ENCODE measurements around the gene CST9. TPM values are rescaled to one million over a fixed set of nuclear protein-coding genes. Genes with fewer than 3 reads are reported as not detected.

CST9 gene
- total and polyA plus RNA-seq, 9 of the 15 experiments (the other 6 are each of a cell fraction or from before 2014, with no cell fraction given), result not detected

DNA sequence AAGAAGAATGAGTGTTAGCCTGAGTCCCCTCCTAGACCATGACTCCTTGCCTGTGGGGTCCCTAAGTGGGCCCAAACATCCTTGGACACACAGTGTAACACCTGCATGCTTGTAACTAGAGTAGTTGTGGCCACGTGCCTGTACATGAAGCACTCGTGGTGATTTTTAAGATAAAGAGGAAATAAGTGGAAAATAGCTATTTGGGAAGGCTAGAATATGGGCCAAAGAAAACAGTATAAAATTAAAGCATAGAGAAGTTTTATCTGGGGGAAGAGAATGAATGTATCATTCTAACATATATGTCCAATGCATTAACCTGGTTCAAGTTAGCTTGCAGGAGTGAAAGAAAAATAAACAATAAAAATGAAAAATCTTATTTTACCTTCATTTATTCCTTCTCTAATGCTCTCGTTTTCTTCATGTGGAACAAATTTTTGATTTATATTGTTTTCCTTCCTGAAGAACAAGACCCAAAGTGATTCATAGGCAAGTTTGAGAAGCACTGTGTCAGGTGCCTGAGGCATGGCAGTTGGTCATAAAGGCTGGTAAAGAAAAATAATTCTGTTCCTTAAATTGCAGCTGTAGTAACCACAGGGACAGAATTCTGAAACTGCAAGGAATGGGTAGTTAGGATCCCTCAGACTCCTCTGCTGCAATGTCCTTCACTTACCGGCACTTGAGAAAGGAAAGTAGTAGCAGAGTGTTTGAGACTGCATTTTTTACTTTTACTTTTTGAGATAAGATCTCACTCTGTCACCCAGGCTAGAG is 40.6 kb upstream of the CST9 start:
- Histone ChIP-seq H3K9ac (ENCODE audit: insufficient read depth in 1 of 2, low read depth in 2 of 2, low read length in 2 of 2) (no peak overlapping the region), H2AFZ (ENCODE audit: low read depth, low read length) (no peak overlapping the region), H3K27ac (ENCODE audit: extremely low read depth, low read depth, low read length) (no peak overlapping the region), H3K27me3 (ENCODE audit: control insufficient read depth in 2 of 2, insufficient read depth in 2 of 2, low read length in 2 of 2) (no peaks in the 10 kb centered on the region), H3K9me3 (replicated peaks; ENCODE audit: control insufficient read depth, insufficient read depth, low read depth, low read length) (no peaks in the 10 kb centered on the region), H3K4me2 (ENCODE audit: insufficient read depth, low read length) (no peak overlapping the region), H3K36me3 (ENCODE audit: control insufficient read depth, insufficient read depth, low read length) (no peaks in the 10 kb centered on the region), H3K4me1 (replicated peaks in 1 of 2; ENCODE audit: control insufficient read depth in 2 of 2, insufficient read depth in 2 of 2, low read length in 2 of 2) (no peaks in the 10 kb centered on the region), H4K20me1 (replicated peaks; ENCODE audit: control insufficient read depth, insufficient read depth, low read length) (no peaks in the 10 kb centered on the region), H3K4me3 (no peak overlapping the region), H3K79me2 (ENCODE audit: control insufficient read depth, insufficient read depth, low read length) (no peaks in the 10 kb centered on the region), H3K9me1 (ENCODE audit: control insufficient read depth, insufficient read depth, low read length) (no peaks in the 10 kb centered on the region)
- WGBS (ENCODE audit: insufficient coverage, low coverage, missing lambda C conversion rate), result 6% methylated on average over 4 of the region's 4 CpGs
- FAIRE-seq (no peak), DNase-seq (ENCODE audit: extremely low read depth in 1 of 4, low spot score in 3 of 4) (no peak), ATAC-seq (no peak)
- intact Hi-C loops (cut with micrococcal nuclease) (no loop called here), in situ Hi-C loops (cut with MboI) (no loop called here)
- POLR2A ChIA-PET, result no interaction called here
- CTCF ChIA-PET (ENCODE audit: low intra/inter-chr PET ratio), result no interaction called here
- BruUV-seq (replicated peaks), result no TSS peak
- TF ChIP-seq SIN3B (IDR thresholded peaks at IDR 0.05; ENCODE audit: low read depth) (no peak), ZNF780A (CRISPR knock-in tag; IDR thresholded peaks at IDR 0.05) (no peak), SMARCB1 (IDR thresholded peaks at IDR 0.05; ENCODE audit: insufficient read length, low read depth) (no peak), ZNF224 (CRISPR knock-in tag; IDR thresholded peaks at IDR 0.05) (no peak), RBM15 (IDR thresholded peaks at IDR 0.05; ENCODE audit: insufficient read depth, low read length) (no peak)
- TF ChIP-seq, protein P1, sequence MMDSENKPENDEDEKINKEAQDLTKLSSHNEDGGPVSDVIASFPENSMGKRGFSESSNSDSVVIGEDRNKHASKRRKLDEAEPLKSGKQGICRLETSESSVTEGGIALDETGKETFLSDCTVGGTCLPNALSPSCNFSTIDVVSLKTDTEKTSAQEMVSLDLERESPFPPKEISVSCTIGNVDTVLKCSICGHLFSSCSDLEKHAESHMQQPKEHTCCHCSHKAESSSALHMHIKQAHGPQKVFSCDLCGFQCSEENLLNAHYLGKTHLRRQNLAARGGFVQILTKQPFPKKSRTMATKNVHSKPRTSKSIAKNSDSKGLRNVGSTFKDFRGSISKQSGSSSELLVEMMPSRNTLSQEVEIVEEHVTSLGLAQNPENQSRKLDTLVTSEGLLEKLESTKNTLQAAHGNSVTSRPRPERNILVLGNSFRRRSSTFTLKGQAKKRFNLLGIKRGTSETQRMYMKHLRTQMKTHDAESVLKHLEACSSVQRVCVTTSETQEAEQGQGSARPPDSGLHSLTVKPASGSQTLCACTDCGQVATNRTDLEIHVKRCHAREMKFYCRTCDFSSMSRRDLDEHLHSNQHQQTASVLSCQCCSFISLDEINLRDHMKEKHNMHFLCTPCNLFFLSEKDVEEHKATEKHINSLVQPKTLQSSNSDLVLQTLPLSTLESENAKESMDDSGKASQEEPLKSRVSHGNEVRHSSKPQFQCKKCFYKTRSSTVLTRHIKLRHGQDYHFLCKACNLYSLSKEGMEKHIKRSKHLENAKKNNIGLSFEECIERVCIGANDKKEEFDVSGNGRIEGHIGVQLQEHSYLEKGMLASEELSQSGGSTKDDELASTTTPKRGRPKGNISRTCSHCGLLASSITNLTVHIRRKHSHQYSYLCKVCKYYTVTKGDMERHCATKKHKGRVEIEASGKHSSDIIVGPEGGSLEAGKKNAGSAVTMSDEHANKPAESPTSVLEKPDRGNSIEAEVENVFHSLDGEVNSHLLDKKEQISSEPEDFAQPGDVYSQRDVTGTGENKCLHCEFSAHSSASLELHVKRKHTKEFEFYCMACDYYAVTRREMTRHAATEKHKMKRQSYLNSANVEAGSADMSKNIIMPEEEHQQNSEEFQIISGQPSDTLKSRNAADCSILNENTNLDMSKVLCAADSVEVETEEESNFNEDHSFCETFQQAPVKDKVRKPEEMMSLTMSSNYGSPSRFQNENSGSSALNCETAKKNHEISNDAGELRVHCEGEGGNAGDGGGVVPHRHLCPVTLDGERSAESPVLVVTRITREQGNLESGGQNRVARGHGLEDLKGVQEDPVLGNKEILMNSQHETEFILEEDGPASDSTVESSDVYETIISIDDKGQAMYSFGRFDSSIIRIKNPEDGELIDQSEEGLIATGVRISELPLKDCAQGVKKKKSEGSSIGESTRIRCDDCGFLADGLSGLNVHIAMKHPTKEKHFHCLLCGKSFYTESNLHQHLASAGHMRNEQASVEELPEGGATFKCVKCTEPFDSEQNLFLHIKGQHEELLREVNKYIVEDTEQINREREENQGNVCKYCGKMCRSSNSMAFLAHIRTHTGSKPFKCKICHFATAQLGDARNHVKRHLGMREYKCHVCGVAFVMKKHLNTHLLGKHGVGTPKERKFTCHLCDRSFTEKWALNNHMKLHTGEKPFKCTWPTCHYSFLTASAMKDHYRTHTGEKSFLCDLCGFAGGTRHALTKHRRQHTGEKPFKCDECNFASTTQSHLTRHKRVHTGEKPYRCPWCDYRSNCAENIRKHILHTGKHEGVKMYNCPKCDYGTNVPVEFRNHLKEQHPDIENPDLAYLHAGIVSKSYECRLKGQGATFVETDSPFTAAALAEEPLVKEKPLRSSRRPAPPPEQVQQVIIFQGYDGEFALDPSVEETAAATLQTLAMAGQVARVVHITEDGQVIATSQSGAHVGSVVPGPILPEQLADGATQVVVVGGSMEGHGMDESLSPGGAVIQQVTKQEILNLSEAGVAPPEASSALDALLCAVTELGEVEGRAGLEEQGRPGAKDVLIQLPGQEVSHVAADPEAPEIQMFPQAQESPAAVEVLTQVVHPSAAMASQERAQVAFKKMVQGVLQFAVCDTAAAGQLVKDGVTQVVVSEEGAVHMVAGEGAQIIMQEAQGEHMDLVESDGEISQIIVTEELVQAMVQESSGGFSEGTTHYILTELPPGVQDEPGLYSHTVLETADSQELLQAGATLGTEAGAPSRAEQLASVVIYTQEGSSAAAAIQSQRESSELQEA (IDR thresholded peaks at IDR 0.05; ENCODE audit: low read depth), result no peak
- TF ChIP-seq, protein P2, sequence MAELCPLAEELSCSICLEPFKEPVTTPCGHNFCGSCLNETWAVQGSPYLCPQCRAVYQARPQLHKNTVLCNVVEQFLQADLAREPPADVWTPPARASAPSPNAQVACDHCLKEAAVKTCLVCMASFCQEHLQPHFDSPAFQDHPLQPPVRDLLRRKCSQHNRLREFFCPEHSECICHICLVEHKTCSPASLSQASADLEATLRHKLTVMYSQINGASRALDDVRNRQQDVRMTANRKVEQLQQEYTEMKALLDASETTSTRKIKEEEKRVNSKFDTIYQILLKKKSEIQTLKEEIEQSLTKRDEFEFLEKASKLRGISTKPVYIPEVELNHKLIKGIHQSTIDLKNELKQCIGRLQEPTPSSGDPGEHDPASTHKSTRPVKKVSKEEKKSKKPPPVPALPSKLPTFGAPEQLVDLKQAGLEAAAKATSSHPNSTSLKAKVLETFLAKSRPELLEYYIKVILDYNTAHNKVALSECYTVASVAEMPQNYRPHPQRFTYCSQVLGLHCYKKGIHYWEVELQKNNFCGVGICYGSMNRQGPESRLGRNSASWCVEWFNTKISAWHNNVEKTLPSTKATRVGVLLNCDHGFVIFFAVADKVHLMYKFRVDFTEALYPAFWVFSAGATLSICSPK (IDR thresholded peaks at IDR 0.05; ENCODE audit: borderline replicate concordance), result no peak
- TF ChIP-seq, protein P3, sequence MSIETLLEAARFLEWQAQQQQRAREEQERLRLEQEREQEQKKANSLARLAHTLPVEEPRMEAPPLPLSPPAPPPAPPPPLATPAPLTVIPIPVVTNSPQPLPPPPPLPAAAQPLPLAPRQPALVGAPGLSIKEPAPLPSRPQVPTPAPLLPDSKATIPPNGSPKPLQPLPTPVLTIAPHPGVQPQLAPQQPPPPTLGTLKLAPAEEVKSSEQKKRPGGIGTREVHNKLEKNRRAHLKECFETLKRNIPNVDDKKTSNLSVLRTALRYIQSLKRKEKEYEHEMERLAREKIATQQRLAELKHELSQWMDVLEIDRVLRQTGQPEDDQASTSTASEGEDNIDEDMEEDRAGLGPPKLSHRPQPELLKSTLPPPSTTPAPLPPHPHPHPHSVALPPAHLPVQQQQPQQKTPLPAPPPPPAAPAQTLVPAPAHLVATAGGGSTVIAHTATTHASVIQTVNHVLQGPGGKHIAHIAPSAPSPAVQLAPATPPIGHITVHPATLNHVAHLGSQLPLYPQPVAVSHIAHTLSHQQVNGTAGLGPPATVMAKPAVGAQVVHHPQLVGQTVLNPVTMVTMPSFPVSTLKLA (conservative IDR thresholded peaks at IDR 0.05), result no peak
